Tibial nerve (tissue), 4 donors: ENCODE data around the gene PRDM5. TPM values are rescaled to one million over a fixed set of nuclear protein-coding genes. Genes with fewer than 3 reads are reported as not detected.
"Not testable (repeated sequence)": the region's sequence is repeated elsewhere in the genome, so short reads cannot be mapped to it uniquely, and the experiment has no call there.

Experiments used
- DNase-seq, 2 donors: peaks; one replicate each; pipeline ENCODE4 v3.0.0-alpha.2; 2019; ENCODE audit warnings: low spot score in 2 of 2
- H3K27ac ChIP-seq, 4 donors: fragments of 200-600 bp; sonication (generic) in 3 of 4; one replicate each; pipeline ENCODE4 v1.5.1; 2017 to 2019; ENCODE audit warnings: mild to moderate bottlenecking in 1 of 4
- H3K27me3 ChIP-seq, 2 donors: fragments of 200-600 bp; sonication (generic) in 1 of 2; one replicate each; pipeline versions ENCODE4 v1.5.1 to v1.6.0; 2017 to 2019
- H3K36me3 ChIP-seq, 3 donors: fragments of 200-600 bp; sonication (generic); one replicate each; pipeline ENCODE4 v1.5.1; 2018 to 2019
- H3K4me1 ChIP-seq, 4 donors: fragments of 200-600 bp; sonication (generic) in 3 of 4; one replicate each; pipeline ENCODE4 v1.5.1; 2017 to 2019
- H3K4me3 ChIP-seq, 4 donors: fragments of 200-600 bp; sonication (generic) in 3 of 4; one replicate each; pipeline ENCODE4 v1.5.1; 2017 to 2019; ENCODE audit warnings: mild to moderate bottlenecking in 1 of 4, moderate library complexity in 1 of 4
- H3K9me3 ChIP-seq, 4 donors: fragments of 200-600 bp; sonication (generic) in 3 of 4; one replicate each; pipeline ENCODE4 v1.5.1; 2017 to 2019
- EP300 ChIP-seq, 2 donors: sonication (generic); formaldehyde crosslinking; IDR thresholded peaks; one replicate each; pipeline ENCODE4 v1.6.1; 2017; ENCODE audit warnings: antibody characterized with exemption in 2 of 2, mild to moderate bottlenecking in 1 of 2
- POLR2A ChIP-seq, 2 donors: fragments of 450-650 bp; IDR thresholded peaks; one replicate each; pipeline ENCODE4 v1.6.1; 2017; ENCODE audit warnings: antibody characterized with exemption in 2 of 2, mild to moderate bottlenecking in 2 of 2, moderate library complexity in 2 of 2
- WGBS, 2 donors: methylation state at CpG; one replicate each; pipeline ENCODE4 v1.1.5; 2018; 5-methylcytosine and 5-hydroxymethylcytosine counted together
- total RNA-seq, 4 donors: library from RNA; depleted of rRNA; stranded (reverse); fragments of >200 nt; gene quantifications; one replicate each; pipeline ENCODE4 v1.1.0, GENCODE V29; 2016
- TF ChIP-seq, protein P1 (sequence below), 5 experiments: fragments of 200-600 bp in 3 of 5; fragments of 450-650 bp in 2 of 5; sonication (generic) in 3 of 5; IDR thresholded peaks; one replicate each; pipeline ENCODE4 v1.5.1; 2016 to 2019; ENCODE audit warnings: antibody characterized with exemption in 5 of 5, mild to moderate bottlenecking in 3 of 5, moderate library complexity in 2 of 5

The PRDM5 gene
- total RNA-seq, 4 donors from 2014 or later: 18.9 to 46.3 (median 31.1) TPM

DNA sequence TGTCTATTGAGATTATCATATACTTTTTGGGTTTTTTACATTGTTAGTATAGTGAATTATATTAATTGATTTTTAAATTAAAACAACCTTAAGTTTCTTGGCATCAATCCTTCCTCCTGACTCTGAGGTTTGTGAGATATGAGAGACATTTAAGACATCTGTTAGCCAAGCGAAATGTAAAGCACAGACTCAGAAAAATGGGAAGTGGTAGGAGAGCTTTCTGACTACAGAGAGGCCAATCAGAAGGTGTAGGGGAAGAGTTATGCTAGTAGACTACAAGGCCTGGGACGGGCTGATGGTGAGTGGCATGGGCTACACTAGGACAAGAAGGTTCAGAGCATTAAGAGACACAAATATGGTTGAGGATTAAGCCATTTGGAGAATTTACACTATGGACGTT, 255.4 kb downstream of the PRDM5 start:
- Histone ChIP-seq H3K27ac (no peak overlapping the region), H3K9me3 (peaks cover 0 to 7% (median 1%) of the 10 kb centered on the region in 4 donors), H3K4me3 (no peak overlapping the region), H3K27me3 (no peaks in the 10 kb centered on the region), H3K36me3 (peaks cover 0 to 11% (median 0%) of the 10 kb centered on the region in 3 donors), H3K4me1 (no peaks in the 10 kb centered on the region)
- DNase-seq: no peak
- WGBS, 2 donors: 89% methylated on average over 3 of the region's 3 CpGs
- no peak for TF ChIP-seq POLR2A (IDR thresholded peaks at IDR 0.05)
- TF ChIP-seq, protein P1, sequence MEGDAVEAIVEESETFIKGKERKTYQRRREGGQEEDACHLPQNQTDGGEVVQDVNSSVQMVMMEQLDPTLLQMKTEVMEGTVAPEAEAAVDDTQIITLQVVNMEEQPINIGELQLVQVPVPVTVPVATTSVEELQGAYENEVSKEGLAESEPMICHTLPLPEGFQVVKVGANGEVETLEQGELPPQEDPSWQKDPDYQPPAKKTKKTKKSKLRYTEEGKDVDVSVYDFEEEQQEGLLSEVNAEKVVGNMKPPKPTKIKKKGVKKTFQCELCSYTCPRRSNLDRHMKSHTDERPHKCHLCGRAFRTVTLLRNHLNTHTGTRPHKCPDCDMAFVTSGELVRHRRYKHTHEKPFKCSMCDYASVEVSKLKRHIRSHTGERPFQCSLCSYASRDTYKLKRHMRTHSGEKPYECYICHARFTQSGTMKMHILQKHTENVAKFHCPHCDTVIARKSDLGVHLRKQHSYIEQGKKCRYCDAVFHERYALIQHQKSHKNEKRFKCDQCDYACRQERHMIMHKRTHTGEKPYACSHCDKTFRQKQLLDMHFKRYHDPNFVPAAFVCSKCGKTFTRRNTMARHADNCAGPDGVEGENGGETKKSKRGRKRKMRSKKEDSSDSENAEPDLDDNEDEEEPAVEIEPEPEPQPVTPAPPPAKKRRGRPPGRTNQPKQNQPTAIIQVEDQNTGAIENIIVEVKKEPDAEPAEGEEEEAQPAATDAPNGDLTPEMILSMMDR (IDR thresholded peaks at IDR 0.05): no peak
- TF ChIP-seq EP300 (IDR thresholded peaks at IDR 0.05): no peak

DNA sequence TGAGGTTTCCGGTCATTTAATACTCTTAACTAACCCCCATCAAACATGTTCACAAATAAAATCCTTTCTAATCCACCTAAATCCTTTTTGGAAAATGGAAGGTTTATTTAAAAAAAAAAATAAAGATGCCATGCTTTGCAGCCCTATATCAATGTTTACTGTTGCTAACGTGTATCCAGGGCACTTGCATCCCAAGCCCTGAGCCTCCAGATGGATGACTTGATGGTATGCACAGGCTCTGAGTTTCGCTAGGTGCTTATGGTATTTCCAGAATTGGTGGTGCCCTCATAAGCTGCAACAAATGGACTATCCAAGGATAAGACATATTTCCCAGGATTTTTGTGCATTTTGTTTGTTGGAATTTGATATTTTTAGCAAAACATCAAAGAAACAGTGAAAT, 257.7 kb downstream of the PRDM5 start:
- DNase-seq: no peak
- Histone ChIP-seq H3K27me3 (no peaks in the 10 kb centered on the region), H3K27ac (no peak overlapping the region), H3K4me1 (no peaks in the 10 kb centered on the region), H3K4me3 (no peak overlapping the region), H3K36me3 (peaks cover 0 to 4% (median 0%) of the 10 kb centered on the region in 3 donors), H3K9me3 (peaks cover 0 to 2% (median 0%) of the 10 kb centered on the region in 4 donors)
- WGBS, 2 donors: 90 to 96% methylated on average over 3 of the region's 3 CpGs
- no peak for TF ChIP-seq POLR2A (IDR thresholded peaks at IDR 0.05)
- TF ChIP-seq EP300 (IDR thresholded peaks at IDR 0.05): no peak
- TF ChIP-seq, protein P1 (IDR thresholded peaks at IDR 0.05): no peak

DNA sequence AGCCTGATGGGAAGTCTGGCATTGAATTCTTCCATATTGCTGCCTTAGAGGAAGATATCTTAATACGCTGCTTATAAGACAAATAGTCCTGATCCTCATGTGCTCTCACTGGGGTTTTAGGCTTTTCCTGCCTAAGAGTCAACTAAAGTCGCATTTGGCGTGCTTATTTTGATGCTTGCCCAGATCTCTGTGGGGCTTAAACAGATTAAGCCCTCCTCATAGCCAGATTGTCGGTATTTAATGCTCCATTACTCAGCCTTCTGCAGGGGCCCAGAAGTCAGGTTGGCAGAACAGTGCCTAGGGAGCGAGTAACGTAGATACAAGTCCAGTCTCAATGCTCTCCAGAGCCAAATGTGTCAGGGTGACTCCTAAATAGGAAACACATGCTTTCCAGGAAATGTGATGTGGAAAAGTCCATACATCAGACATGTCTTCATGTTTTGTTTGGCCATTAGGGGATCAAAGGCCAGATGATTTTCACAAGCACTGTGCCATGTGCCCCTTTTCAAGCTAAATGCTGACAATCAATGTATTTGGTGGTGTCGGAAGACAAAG, 262.8 kb downstream of the PRDM5 start:
- Histone ChIP-seq H3K4me3 (no peak overlapping the region), H3K4me1 (no peaks in the 10 kb centered on the region), H3K36me3 (peaks cover 0 to 4% (median 0%) of the 10 kb centered on the region in 3 donors), H3K27me3 (no peaks in the 10 kb centered on the region), H3K9me3 (peaks cover 0 to 2% (median 0%) of the 10 kb centered on the region in 4 donors), H3K27ac (no peak overlapping the region)
- 79 to 84% methylated on average over 7 of the region's 7 CpGs for WGBS, 2 donors
- DNase-seq: no peak
- no peak for TF ChIP-seq EP300 (IDR thresholded peaks at IDR 0.05)
- TF ChIP-seq, protein P1 (IDR thresholded peaks at IDR 0.05): no peak
- no peak for TF ChIP-seq POLR2A (IDR thresholded peaks at IDR 0.05)

DNA sequence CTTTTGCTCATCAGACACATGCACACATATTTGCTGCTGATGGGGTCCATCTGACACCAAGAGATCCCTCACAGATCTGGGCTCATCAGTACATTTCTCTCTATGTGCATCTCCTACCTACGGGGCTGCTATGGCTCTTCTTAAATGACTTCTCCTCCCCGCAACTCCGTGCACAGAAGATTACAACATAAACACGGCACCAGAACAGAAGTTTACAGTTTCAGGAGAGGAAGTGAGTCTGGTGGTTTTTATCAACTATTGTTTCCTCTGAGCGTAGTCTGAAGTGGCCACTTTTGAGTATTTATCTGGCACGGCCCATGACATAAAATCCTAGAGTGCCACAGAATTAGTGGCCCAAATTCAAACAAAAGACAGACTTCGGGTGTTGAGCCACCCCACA, 263.8 kb downstream of the PRDM5 start:
- no peak for DNase-seq
- Histone ChIP-seq H3K27me3 (no peaks in the 10 kb centered on the region), H3K27ac (no peak overlapping the region), H3K9me3 (peaks cover 0 to 2% (median 0%) of the 10 kb centered on the region in 4 donors), H3K36me3 (peaks cover 0 to 2% (median 0%) of the 10 kb centered on the region in 3 donors), H3K4me1 (no peaks in the 10 kb centered on the region), H3K4me3 (no peak overlapping the region)
- 54 to 63% methylated on average over 7 of the region's 7 CpGs for WGBS, 2 donors
- TF ChIP-seq, protein P1 (IDR thresholded peaks at IDR 0.05): no peak
- TF ChIP-seq POLR2A (IDR thresholded peaks at IDR 0.05) (no peak), EP300 (IDR thresholded peaks at IDR 0.05) (no peak)

DNA sequence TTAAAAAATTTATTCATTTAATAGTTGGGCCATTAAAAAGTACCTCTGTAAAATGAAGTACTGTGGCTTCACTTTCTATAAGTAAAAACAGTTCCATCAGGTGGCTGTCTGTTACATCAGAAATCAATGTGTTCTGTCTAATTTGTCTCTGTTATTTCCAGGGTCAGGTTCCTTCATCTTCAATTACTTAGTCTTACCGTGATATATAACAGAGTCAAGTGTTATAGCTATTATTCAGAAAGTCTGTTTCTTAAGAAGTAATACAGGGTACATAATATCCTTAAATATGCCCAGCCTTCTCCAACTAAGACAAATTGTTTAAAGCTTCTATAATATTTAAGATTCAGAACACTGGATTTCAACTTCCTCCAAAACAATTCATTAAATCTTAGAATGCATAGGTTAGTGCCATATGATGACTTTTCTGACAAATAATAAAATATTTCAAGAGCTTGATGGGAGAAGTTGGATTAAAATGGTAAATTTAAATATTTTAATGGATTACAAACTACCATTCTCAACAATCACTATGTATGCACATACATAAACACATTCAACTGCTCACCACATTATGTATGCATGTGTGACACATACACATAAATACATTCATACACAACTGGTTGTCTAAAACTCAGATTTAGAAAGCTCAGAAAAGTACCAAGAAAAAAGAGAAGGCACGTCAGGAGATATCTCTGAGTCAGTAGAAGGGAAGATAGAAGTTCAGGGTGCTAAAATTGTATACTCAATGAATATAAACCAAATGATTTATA, 268.5 kb downstream of the PRDM5 start:
- 86 to 87% methylated on average over 2 of the region's 2 CpGs for WGBS, 2 donors
- no peak for TF ChIP-seq POLR2A (IDR thresholded peaks at IDR 0.05)
- TF ChIP-seq, protein P1 (IDR thresholded peaks at IDR 0.05): no peak
- TF ChIP-seq EP300 (IDR thresholded peaks at IDR 0.05): no peak
- H3K4me1 ChIP-seq: no peaks in the 10 kb centered on the region

DNA sequence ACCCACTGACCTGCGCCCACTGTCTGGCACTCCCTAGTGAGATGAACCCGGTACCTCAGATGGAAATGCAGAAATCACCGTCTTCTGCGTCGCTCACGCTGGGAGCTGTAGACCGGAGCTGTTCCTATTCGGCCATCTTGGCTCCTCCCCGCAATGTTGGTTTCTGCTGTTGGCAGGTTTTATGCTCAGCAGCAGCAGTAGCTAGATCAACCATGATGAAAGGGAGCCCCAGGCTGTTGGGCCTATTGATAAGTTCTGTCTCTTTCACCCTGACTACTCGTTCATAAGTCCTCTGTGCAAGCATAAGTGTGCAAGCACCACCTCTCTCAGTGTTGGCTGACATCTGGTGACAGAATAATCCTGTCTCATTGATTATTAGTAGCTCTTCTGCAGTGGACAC, 274.2 kb downstream of the PRDM5 start:
- H3K4me1 ChIP-seq, DNase-seq, H3K27ac ChIP-seq, H3K36me3 ChIP-seq, H3K9me3 ChIP-seq, H3K27me3 ChIP-seq, H3K4me3 ChIP-seq: not testable (repeated sequence)
- WGBS, 2 donors: 87 to 94% methylated on average over 8 of the region's 10 CpGs

More for the DNA sequence above, 268.5 kb downstream of the PRDM5 start:
- DNase-seq: no peak
- Histone ChIP-seq H3K36me3 (no peaks in the 10 kb centered on the region), H3K27me3 (no peaks in the 10 kb centered on the region), H3K27ac (no peak overlapping the region), H3K4me3 (no peak overlapping the region), H3K9me3 (no peaks in the 10 kb centered on the region)
